ENCODE data around the gene CDK11B. TPM values are rescaled to one million over a fixed set of nuclear protein-coding genes. Genes with fewer than 3 reads are reported as not detected.

The CDK11B gene
- total RNA-seq, 4 donors from 2014 or later = 27.2 to 68.9 (median 33.0) TPM

DNA sequence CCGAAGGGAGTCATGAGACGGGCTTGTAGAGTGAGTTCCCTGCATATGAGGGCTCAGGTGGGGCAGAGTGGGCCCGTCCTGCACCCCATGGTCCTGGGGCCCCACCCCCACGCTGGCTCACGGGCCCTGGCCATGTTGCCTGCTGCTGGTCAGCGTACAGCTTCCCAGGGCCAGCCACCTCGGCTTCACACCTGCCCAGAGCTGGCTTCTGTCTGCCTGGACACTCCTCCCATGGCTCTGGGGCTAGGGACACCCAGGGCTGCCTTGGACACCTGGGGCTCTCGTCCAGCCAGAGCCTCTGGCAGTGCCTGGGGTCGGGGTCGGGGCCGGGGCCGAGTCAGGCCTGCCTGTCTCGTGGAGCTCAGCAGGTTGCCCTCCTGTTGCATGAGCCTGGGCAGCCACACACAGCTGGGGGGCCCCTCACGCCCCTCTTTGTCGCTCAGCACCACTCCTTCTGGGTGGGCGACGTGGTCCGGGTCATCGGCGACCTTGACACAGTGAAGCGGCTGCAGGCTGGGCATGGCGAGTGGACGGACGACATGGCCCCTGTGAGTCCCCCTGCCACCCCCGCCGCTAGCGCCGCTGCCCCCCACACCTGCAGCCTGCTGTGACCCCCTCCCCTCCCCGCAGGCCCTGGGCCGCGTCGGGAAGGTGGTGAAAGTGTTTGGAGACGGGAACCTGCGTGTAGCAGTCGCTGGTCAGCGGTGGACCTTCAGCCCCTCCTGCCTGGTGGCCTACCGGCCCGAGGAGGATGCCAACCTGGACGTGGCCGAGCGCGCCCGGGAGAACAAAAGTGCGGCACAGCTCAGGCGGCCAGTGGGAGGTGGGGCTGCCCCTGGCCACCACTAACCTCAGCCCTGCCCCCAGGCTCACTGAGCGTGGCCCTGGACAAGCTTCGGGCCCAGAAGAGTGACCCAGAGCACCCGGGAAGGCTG, 32.3 kb downstream of the CDK11B start:
- Histone ChIP-seq H3K4me3 (no peak overlapping the region), H3K27me3 (peaks cover 10 to 35% (median 14%) of the 10 kb centered on the region in 4 donors), H3K27ac (replicated peaks in 1 of 4) (no peak overlapping the region), H3K9me3 (no peaks in the 10 kb centered on the region), H3K4me1 (peaks cover 7 to 23% (median 16%) of the 10 kb centered on the region in 4 donors), H3K36me3 (peaks cover 14 to 65% (median 47%) of the 10 kb centered on the region in 4 donors)
- 95% methylated on average over 23 of the region's 48 CpGs for WGBS
- TF ChIP-seq, protein P1, sequence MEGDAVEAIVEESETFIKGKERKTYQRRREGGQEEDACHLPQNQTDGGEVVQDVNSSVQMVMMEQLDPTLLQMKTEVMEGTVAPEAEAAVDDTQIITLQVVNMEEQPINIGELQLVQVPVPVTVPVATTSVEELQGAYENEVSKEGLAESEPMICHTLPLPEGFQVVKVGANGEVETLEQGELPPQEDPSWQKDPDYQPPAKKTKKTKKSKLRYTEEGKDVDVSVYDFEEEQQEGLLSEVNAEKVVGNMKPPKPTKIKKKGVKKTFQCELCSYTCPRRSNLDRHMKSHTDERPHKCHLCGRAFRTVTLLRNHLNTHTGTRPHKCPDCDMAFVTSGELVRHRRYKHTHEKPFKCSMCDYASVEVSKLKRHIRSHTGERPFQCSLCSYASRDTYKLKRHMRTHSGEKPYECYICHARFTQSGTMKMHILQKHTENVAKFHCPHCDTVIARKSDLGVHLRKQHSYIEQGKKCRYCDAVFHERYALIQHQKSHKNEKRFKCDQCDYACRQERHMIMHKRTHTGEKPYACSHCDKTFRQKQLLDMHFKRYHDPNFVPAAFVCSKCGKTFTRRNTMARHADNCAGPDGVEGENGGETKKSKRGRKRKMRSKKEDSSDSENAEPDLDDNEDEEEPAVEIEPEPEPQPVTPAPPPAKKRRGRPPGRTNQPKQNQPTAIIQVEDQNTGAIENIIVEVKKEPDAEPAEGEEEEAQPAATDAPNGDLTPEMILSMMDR (IDR thresholded peaks at IDR 0.05) = no peak
- TF ChIP-seq POLR2A (IDR thresholded peaks at IDR 0.05; ENCODE audit: low read depth) = no peak
- no peak for DNase-seq (ENCODE audit: extremely low spot score)
- intact Hi-C loops (cut with DNase I) = no loop called here

DNA sequence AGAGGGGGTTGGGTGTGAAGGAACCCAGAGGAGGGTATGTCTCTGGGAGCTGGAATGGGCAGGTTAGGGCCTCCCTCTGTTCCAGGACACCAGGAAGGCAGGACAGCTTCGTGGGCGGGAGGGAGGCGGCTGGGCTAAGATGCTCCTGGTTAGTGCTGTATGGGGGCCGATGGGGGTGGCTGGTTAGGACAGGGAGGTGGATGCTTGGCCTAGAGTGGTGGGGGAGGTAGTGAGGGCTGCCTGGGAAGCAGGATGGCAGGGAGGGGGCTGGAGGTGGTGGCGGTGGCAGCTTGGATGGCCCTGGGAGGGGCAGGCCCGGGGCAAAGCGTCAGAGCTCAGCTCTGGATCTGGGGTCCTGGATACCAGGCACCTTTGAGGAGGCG, 33.0 kb downstream of the CDK11B start:
- Histone ChIP-seq H3K27ac (replicated peaks in 1 of 4) (no peak overlapping the region), H3K9me3 (no peaks in the 10 kb centered on the region), H3K27me3 (peaks cover 4 to 29% (median 7%) of the 10 kb centered on the region in 4 donors), H3K4me3 (no peak overlapping the region), H3K36me3 (peaks cover 14 to 65% (median 47%) of the 10 kb centered on the region in 4 donors), H3K4me1 (peaks cover 8 to 19% (median 10%) of the 10 kb centered on the region in 4 donors)
- TF ChIP-seq, protein P1 (IDR thresholded peaks at IDR 0.05) = no peak
- TF ChIP-seq EP300 (IDR thresholded peaks at IDR 0.05) (no peak), POLR2A (IDR thresholded peaks at IDR 0.05; ENCODE audit: low read depth) (no peak), POLR2AphosphoS5 (IDR thresholded peaks at IDR 0.05) (no peak)
- WGBS = 92% methylated on average over 8 of the region's 8 CpGs
- no peak for DNase-seq (ENCODE audit: extremely low spot score)
- intact Hi-C loops (cut with DNase I) = no loop called here

DNA sequence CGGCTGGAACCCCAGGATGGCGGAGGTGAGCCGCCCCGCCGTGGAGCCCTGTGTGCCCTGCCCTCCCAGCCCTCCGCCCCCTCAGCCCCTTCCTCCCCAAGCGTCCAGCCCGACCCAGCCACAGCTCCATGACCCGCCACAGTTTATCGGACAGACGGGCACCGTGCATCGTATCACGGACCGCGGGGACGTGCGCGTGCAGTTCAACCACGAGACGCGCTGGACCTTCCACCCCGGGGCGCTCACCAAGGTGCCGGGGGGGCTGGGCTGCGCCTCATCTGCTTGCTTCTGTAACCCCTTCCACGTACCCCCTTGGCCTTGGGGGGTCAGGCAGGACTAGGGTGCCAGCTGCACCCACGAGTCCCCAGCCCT, 33.4 kb downstream of the CDK11B start:
- no peak overlapping the region for H3K27ac ChIP-seq (replicated peaks in 1 of 4)
- DNase-seq (ENCODE audit: extremely low spot score) = no peak
- TF ChIP-seq, protein P1 (IDR thresholded peaks at IDR 0.05) = no peak
- TF ChIP-seq EP300 (IDR thresholded peaks at IDR 0.05) = no peak
- TF ChIP-seq POLR2A (IDR thresholded peaks at IDR 0.05; ENCODE audit: low read depth) = no peak
- TF ChIP-seq POLR2AphosphoS5 (IDR thresholded peaks at IDR 0.05) = no peak
- no peak overlapping the region for H3K4me3 ChIP-seq
- peaks cover 5 to 14% (median 9%) of the 10 kb centered on the region in 4 donors for H3K4me1 ChIP-seq
- 91% methylated on average over 24 of the region's 28 CpGs for WGBS
- intact Hi-C loops (cut with DNase I) = no loop called here
- H3K27me3 ChIP-seq = peaks cover 0 to 24% (median 3%) of the 10 kb centered on the region in 4 donors
- H3K36me3 ChIP-seq = peaks cover 14 to 65% (median 47%) of the 10 kb centered on the region in 4 donors
- H3K9me3 ChIP-seq = no peaks in the 10 kb centered on the region

DNA sequence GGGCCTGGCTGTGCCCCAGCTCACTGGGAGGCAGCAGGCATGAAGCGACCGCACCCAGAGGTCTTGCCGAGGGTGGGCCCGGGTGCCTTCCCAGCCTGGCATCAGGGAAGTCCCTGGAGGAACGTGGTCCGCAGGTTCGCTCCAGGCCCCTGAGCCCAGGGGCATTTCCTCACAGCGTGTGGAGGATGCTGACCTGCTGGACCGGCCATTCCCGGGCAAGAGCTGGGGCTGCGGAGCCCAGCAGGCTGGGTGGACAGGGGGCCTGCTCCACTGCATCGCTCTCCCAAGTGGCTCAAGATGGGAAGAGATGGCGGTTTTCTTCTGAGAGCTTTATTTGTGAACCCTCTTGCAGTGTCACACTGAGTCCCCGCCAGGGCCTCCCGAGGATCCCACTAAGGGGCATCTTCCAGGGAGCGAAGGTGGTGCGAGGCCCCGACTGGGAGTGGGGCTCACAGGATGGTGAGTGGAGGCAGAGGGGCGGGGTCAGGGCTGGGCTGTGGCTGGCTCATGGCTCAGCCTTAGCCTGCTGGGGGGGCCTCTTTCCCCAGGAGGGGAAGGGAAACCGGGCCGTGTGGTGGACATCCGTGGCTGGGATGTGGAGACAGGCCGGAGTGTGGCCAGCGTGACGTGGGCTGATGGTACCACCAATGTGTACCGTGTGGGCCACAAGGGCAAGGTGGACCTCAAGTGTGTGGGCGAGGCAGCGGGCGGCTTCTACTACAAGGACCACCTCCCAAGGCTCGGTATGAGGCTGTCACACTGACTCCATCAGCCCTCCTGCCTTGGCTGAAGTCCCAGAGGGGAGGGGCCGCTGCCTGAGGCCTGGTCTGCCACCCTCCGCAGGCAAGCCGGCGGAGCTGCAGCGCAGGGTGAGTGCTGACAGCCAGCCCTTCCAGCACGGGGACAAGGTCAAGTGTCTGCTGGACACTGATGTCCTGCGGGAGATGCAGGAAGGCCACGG, 34.1 kb downstream of the CDK11B start:
- intact Hi-C loops (cut with DNase I) = no loop called here
- H3K4me1 ChIP-seq = peaks cover 0 to 15% (median 6%) of the 10 kb centered on the region in 4 donors
- no peaks in the 10 kb centered on the region for H3K9me3 ChIP-seq
- no peak overlapping the region for H3K27ac ChIP-seq (replicated peaks in 1 of 4)
- TF ChIP-seq POLR2AphosphoS5 (IDR thresholded peaks at IDR 0.05) (no peak), POLR2A (IDR thresholded peaks at IDR 0.05; ENCODE audit: low read depth) (no peak), EP300 (IDR thresholded peaks at IDR 0.05) (no peak)
- TF ChIP-seq, protein P1 (IDR thresholded peaks at IDR 0.05) = no peak
- 83% methylated on average over 29 of the region's 38 CpGs for WGBS
- no peak for DNase-seq (ENCODE audit: extremely low spot score)
- peaks cover 14 to 65% (median 47%) of the 10 kb centered on the region in 4 donors for H3K36me3 ChIP-seq
- no peak overlapping the region for H3K4me3 ChIP-seq
- peaks cover 0 to 18% (median 0%) of the 10 kb centered on the region in 4 donors for H3K27me3 ChIP-seq

Data from esophagus muscularis mucosa (tissue), 4 donors.